ENCODE measurements around the gene SENP2. TPM values are rescaled to one million over a fixed set of nuclear protein-coding genes. Genes with fewer than 3 reads are reported as not detected.

The SENP2 gene
- total and polyA plus RNA-seq, 2 of the 13 experiments (the other 11 are each of a cell fraction or from before 2014, with no cell fraction given): 7.7 to 46.2 TPM

DNA sequence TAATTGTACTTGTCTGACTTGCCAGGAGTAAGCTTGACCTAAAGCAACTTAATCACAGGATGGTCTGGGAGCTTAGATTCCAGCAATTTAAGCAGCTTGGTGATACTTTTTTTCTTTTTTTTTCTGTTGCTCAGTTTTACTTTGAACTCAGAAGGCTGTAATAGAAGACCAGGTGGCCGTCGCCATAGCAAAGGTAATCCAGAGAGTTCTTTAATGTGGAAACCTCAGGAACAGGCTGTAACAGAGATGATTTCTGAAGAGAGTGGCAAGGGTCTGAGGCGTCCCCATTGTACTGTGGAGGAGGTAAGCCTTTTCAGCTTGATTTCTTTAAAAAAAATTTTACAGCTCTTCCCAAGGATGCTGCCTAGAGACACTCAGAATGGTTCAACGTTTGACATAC is 20.1 kb downstream of the SENP2 start:
- Histone ChIP-seq H3K27me3 (ENCODE audit: control insufficient read depth in 1 of 2, insufficient read depth in 2 of 2, low read length in 2 of 2) (no peaks in the 10 kb centered on the region), H3K27ac (ENCODE audit: extremely low read length, insufficient read depth, low read length) (no peak overlapping the region), H3K4me3 (replicated peaks in 1 of 3; ENCODE audit: insufficient read depth in 1 of 3, low read depth in 2 of 3, low read length in 3 of 3) (no peak overlapping the region), H3K36me3 (replicated peaks in 1 of 2; ENCODE audit: control insufficient read depth in 1 of 2, insufficient read depth in 2 of 2, low read length in 2 of 2) (peaks cover 1 to 36% of the 10 kb centered on the region in 2 experiments; a peak in 4 of 5 replicates), H4K20me1 (ENCODE audit: insufficient read depth, low read length) (no peaks in the 10 kb centered on the region), H3K79me2 (ENCODE audit: insufficient read depth, low read length) (no peaks in the 10 kb centered on the region), H3K9ac (ENCODE audit: insufficient read depth, low read depth, low read length) (no peak overlapping the region), H3K9me3 (ENCODE audit: low read length) (no peaks in the 10 kb centered on the region), H3K4me2 (ENCODE audit: low read depth, low read length) (no peak overlapping the region), H2AFZ (ENCODE audit: low read length) (no peak overlapping the region), H3K4me1 (ENCODE audit: insufficient read depth, low read length) (no peaks in the 10 kb centered on the region)
- DNase-seq (ENCODE audit: low spot score) (no peak), FAIRE-seq (no peak), ATAC-seq (no peak)
- TF ChIP-seq RCOR2 (CRISPR knock-in tag; IDR thresholded peaks at IDR 0.05) (no peak), ZNF354B (CRISPR knock-in tag; IDR thresholded peaks at IDR 0.05) (no peak), ZNF761 (CRISPR knock-in tag; conservative IDR thresholded peaks at IDR 0.05) (no peak), ZNF136 (CRISPR knock-in tag; IDR thresholded peaks at IDR 0.05; ENCODE audit: low read depth) (no peak), ZMAT3 (CRISPR knock-in tag; conservative IDR thresholded peaks at IDR 0.05) (no peak), PHF21A (CRISPR knock-in tag; IDR thresholded peaks at IDR 0.05) (no peak), SP1 (IDR thresholded peaks at IDR 0.05) (no peak), SP1 (CRISPR knock-in tag; IDR thresholded peaks at IDR 0.05) (no peak), ZNF446 (CRISPR knock-in tag; IDR thresholded peaks at IDR 0.05) (no peak), ZNF3 (CRISPR knock-in tag; IDR thresholded peaks at IDR 0.05) (no peak), ATF7-NPFF (CRISPR knock-in tag; IDR thresholded peaks at IDR 0.05; ENCODE audit: low read depth) (no peak)
- TF ChIP-seq, protein P1, sequence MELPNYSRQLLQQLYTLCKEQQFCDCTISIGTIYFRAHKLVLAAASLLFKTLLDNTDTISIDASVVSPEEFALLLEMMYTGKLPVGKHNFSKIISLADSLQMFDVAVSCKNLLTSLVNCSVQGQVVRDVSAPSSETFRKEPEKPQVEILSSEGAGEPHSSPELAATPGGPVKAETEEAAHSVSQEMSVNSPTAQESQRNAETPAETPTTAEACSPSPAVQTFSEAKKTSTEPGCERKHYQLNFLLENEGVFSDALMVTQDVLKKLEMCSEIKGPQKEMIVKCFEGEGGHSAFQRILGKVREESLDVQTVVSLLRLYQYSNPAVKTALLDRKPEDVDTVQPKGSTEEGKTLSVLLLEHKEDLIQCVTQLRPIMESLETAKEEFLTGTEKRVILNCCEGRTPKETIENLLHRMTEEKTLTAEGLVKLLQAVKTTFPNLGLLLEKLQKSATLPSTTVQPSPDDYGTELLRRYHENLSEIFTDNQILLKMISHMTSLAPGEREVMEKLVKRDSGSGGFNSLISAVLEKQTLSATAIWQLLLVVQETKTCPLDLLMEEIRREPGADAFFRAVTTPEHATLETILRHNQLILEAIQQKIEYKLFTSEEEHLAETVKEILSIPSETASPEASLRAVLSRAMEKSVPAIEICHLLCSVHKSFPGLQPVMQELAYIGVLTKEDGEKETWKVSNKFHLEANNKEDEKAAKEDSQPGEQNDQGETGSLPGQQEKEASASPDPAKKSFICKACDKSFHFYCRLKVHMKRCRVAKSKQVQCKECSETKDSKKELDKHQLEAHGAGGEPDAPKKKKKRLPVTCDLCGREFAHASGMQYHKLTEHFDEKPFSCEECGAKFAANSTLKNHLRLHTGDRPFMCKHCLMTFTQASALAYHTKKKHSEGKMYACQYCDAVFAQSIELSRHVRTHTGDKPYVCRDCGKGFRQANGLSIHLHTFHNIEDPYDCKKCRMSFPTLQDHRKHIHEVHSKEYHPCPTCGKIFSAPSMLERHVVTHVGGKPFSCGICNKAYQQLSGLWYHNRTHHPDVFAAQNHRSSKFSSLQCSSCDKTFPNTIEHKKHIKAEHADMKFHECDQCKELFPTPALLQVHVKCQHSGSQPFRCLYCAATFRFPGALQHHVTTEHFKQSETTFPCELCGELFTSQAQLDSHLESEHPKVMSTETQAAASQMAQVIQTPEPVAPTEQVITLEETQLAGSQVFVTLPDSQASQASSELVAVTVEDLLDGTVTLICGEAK (IDR thresholded peaks at IDR 0.05): no peak
- TF ChIP-seq, protein P1 (CRISPR knock-in tag; IDR thresholded peaks at IDR 0.05): no peak
- TF ChIP-seq, protein P2, sequence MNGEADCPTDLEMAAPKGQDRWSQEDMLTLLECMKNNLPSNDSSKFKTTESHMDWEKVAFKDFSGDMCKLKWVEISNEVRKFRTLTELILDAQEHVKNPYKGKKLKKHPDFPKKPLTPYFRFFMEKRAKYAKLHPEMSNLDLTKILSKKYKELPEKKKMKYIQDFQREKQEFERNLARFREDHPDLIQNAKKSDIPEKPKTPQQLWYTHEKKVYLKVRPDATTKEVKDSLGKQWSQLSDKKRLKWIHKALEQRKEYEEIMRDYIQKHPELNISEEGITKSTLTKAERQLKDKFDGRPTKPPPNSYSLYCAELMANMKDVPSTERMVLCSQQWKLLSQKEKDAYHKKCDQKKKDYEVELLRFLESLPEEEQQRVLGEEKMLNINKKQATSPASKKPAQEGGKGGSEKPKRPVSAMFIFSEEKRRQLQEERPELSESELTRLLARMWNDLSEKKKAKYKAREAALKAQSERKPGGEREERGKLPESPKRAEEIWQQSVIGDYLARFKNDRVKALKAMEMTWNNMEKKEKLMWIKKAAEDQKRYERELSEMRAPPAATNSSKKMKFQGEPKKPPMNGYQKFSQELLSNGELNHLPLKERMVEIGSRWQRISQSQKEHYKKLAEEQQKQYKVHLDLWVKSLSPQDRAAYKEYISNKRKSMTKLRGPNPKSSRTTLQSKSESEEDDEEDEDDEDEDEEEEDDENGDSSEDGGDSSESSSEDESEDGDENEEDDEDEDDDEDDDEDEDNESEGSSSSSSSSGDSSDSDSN (CRISPR knock-in tag; IDR thresholded peaks at IDR 0.05): no peak
- BruUV-seq (replicated peaks): no TSS peak
- CTCF ChIA-PET (ENCODE audit: low intra/inter-chr PET ratio, low total read pairs): no interaction called here
- POLR2A ChIA-PET: no interaction called here
- 86% methylated on average over 4 of the region's 4 CpGs for WGBS (ENCODE audit: low lambda C conversion rate)
- intact Hi-C loops (cut with micrococcal nuclease; ENCODE audit: unreplicated experiment) (no loop called here), in situ Hi-C loops (cut with HindIII; ENCODE audit: extremely low pct_ligation_motif_present, low pct_unique_long_range_greater_than_20kb) (no loop called here)

All from HepG2 (cell line).